ENCODE results near the gene MED8. TPM values are rescaled to one million over a fixed set of nuclear protein-coding genes. Genes with fewer than 3 reads are reported as not detected.
"Not testable (repeated sequence)": the region's sequence is repeated elsewhere in the genome, so short reads cannot be mapped to it uniquely, and the experiment has no call there.

Gene MED8
- total RNA-seq, 4 donors from 2014 or later, result 27.6 to 34.1 (median 32.0) TPM

GRCh38 chr1:43373066-43373940 lies 16.3 kb downstream of the MED8 start:
- Histone ChIP-seq H3K9me3 (no peaks in the 10 kb centered on the region), H3K36me3 (peaks cover 0 to 12% (median 0%) of the 10 kb centered on the region in 4 donors), H3K4me3 (no peak overlapping the region), H3K4me1 (peaks cover 13 to 26% (median 21%) of the 10 kb centered on the region in 4 donors), H3K27ac (replicated peaks in 1 of 4) (peak overlapping the region in 3 of 4 donors; percentile 29 to 50 (median 42)), H3K27me3 (no peaks in the 10 kb centered on the region)
- TF ChIP-seq, protein P1, sequence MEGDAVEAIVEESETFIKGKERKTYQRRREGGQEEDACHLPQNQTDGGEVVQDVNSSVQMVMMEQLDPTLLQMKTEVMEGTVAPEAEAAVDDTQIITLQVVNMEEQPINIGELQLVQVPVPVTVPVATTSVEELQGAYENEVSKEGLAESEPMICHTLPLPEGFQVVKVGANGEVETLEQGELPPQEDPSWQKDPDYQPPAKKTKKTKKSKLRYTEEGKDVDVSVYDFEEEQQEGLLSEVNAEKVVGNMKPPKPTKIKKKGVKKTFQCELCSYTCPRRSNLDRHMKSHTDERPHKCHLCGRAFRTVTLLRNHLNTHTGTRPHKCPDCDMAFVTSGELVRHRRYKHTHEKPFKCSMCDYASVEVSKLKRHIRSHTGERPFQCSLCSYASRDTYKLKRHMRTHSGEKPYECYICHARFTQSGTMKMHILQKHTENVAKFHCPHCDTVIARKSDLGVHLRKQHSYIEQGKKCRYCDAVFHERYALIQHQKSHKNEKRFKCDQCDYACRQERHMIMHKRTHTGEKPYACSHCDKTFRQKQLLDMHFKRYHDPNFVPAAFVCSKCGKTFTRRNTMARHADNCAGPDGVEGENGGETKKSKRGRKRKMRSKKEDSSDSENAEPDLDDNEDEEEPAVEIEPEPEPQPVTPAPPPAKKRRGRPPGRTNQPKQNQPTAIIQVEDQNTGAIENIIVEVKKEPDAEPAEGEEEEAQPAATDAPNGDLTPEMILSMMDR (IDR thresholded peaks at IDR 0.05), result no peak
- TF ChIP-seq POLR2AphosphoS5 (IDR thresholded peaks at IDR 0.05), result peak in 1 of 2 donors; percentile 27
- TF ChIP-seq EP300 (IDR thresholded peaks at IDR 0.05), result no peak
- no peak for TF ChIP-seq POLR2A (IDR thresholded peaks at IDR 0.05; ENCODE audit: low read depth)
- intact Hi-C loops (cut with DNase I), result no loop called here
- no peak for DNase-seq (ENCODE audit: extremely low spot score)
- WGBS, result 48% methylated on average over 4 of the region's 4 CpGs

GRCh38 chr1:43372172-43372571 lies 17.4 kb downstream of the MED8 start:
- H3K27me3 ChIP-seq, result no peaks in the 10 kb centered on the region
- peaks cover 0 to 12% (median 0%) of the 10 kb centered on the region in 4 donors for H3K36me3 ChIP-seq
- intact Hi-C loops (cut with DNase I), result no loop called here
- H3K9me3 ChIP-seq, result no peaks in the 10 kb centered on the region
- H3K4me1 ChIP-seq, result peaks cover 14 to 27% (median 25%) of the 10 kb centered on the region in 4 donors
- no peak for DNase-seq (ENCODE audit: extremely low spot score)
- H3K27ac ChIP-seq (replicated peaks in 1 of 4), result peak overlapping the region in 2 of 4 donors; percentile 33 to 47
- H3K4me3 ChIP-seq, result no peak overlapping the region
- WGBS, result 95% methylated on average over 5 of the region's 5 CpGs
- TF ChIP-seq POLR2A (IDR thresholded peaks at IDR 0.05; ENCODE audit: low read depth) (no peak), EP300 (IDR thresholded peaks at IDR 0.05) (no peak), POLR2AphosphoS5 (IDR thresholded peaks at IDR 0.05) (no peak)
- TF ChIP-seq, protein P1 (IDR thresholded peaks at IDR 0.05), result no peak

- intact Hi-C loops (cut with DNase I), result no loop called here
- TF ChIP-seq POLR2AphosphoS5 (IDR thresholded peaks at IDR 0.05), result no peak
- TF ChIP-seq, protein P1 (IDR thresholded peaks at IDR 0.05), result no peak
- TF ChIP-seq EP300 (IDR thresholded peaks at IDR 0.05), result no peak
- no peak for TF ChIP-seq POLR2A (IDR thresholded peaks at IDR 0.05; ENCODE audit: low read depth)
- peaks cover 30 to 43% (median 40%) of the 10 kb centered on the region in 4 donors for H3K4me1 ChIP-seq
- no peaks in the 10 kb centered on the region for H3K27me3 ChIP-seq
- H3K9me3 ChIP-seq, result no peaks in the 10 kb centered on the region
- no peak overlapping the region for H3K4me3 ChIP-seq
- no peak for DNase-seq (ENCODE audit: extremely low spot score)
- no peak overlapping the region for H3K27ac ChIP-seq (replicated peaks in 1 of 4)
- H3K36me3 ChIP-seq, result peaks cover 0 to 11% (median 4%) of the 10 kb centered on the region in 4 donors
- WGBS, result 93% methylated on average over 4 of the region's 4 CpGs
Measured at GRCh38 chr1:43370564-43370963, 19.0 kb downstream of the MED8 start.

DNA sequence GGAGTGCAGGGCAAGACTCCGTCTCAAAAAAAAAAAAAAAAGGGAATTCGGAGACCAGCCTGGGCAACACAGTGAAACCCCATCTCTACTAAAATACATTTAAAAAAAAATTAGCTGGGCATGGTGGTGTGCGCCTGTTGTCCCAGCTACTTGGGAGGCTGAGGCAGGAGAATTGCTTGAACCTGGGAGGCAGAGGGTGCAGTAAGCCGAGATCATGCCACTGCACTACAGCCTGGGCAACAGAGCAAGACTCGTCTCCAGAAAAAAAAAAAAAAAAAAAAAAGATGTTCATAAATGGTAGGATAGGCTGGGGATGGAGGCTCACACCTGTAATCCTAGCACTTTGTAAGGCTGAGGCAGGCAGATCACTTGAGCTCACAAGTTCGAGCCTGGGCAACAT lies 19.8 kb downstream of the MED8 start:
- H3K27me3 ChIP-seq; DNase-seq (ENCODE audit: extremely low spot score); H3K4me3 ChIP-seq; intact Hi-C loops (cut with DNase I); H3K9me3 ChIP-seq; H3K27ac ChIP-seq (replicated peaks in 1 of 4): not testable (repeated sequence)
- Histone ChIP-seq H3K4me1 (peaks cover 31 to 47% (median 41%) of the 10 kb centered on the region in 4 donors), H3K36me3 (peaks cover 7 to 19% (median 12%) of the 10 kb centered on the region in 4 donors)
- 89% methylated on average over 6 of the region's 6 CpGs for WGBS

- H3K27me3 ChIP-seq, result no peaks in the 10 kb centered on the region
- peaks cover 31 to 46% (median 38%) of the 10 kb centered on the region in 4 donors for H3K4me1 ChIP-seq
- WGBS, result 9% methylated on average over 6 of the region's 6 CpGs
- intact Hi-C loops (cut with DNase I), result no loop called here
- TF ChIP-seq, protein P1 (IDR thresholded peaks at IDR 0.05), result no peak
- TF ChIP-seq POLR2A (IDR thresholded peaks at IDR 0.05; ENCODE audit: low read depth) (no peak), EP300 (IDR thresholded peaks at IDR 0.05) (no peak), POLR2AphosphoS5 (IDR thresholded peaks at IDR 0.05) (no peak)
- peaks cover 18 to 25% (median 24%) of the 10 kb centered on the region in 4 donors for H3K36me3 ChIP-seq
- no peaks in the 10 kb centered on the region for H3K9me3 ChIP-seq
- no peak for DNase-seq (ENCODE audit: extremely low spot score)
- peak overlapping the region; percentile 91 to 98 (median 93) for H3K4me3 ChIP-seq
- peak overlapping the region; percentile 90 to 96 (median 94) for H3K27ac ChIP-seq (replicated peaks in 1 of 4)
Measured at GRCh38 chr1:43368646-43369020, 21.0 kb downstream of the MED8 start.
